HG02759 (cell line): ENCODE data around the gene CHM.
"Not testable (repeated sequence)": the region's sequence is repeated elsewhere in the genome, so short reads cannot be mapped to it uniquely, and the experiment has no call there.

Source experiments
- ATAC-seq: cut with Tn5 transposase; IDR thresholded peaks from one replicate; pipeline ENCODE4 v1.9.1; 2021; ENCODE audit warnings: mild to moderate bottlenecking, moderate library complexity; ENCODE audit not compliant: unreplicated experiment

CHM gene

DNA sequence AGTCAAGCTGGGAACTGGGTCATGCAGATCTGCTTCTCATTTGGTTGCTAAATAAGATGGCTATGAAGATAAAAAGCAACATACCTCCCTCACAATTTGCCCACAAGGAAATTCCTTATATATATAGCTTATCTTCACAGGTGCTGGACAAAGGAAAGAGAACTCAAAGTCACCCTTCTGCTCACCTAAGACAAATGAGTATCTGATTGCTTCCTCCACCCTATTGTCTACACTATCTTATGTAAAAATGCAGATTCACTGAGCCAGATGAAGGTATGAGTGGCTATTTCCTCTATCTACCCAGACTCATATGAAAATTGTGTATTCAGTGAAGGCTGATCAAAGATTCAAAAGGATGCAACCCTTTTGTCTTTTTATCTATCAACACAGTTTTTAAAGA, 50.8 kb downstream of the CHM start:
- ATAC-seq = no peak

DNA sequence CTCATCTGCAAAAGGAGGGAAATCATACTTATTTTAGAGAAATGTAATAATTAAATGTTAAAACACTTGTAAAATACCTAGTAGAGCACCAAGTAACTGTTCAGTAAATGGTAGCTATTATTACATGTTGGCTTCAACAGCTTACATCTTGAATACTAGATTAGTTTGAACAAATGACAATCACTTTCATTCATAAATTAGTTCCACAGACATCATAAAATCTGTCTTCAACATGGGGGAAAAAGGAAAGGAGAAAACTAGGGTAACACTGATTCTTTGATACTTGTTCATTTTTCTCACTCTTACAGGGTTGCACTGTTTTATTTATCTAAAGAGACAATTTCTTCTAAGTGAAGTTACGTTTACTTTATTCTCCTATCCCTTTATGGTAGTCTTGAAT, 51.7 kb downstream of the CHM start:
- no peak for ATAC-seq

DNA sequence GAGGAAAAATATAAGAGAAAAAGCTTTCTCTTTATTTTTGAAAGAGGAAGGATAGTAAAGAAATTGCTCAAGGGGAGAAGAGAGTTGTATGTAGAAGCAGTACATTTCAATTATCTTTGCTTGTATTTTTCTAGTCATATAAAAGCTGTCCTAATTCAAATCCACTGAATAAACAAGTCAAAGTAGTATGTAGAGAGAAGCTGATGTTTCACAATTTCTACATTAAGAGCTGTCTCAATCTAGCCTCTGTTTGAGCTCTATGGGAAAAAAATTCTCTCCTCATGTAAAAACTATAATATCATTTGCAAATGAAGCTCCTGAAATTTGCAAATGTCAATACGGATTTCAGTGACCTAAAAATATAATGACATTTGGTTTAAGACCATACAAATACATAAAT, 52.6 kb downstream of the CHM start:
- no peak for ATAC-seq

DNA sequence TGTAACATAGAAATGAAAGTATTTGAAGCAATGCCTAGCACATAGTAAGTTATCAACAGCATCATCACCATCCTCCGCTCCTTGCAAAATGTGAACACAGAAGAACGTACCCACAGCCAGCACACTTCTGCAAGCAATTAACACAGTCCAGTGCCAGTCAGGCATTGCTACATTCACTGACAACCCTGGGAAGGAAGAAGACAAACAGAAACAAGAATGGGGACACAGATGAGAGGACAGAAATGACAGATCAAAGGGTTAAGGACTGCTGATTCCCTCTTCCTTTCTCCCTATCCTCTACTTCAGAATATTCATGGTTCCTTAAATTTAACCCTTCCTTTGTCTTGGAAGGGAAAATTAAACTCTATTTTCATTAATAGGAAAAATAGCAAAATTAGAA, 53.1 kb downstream of the CHM start:
- no peak for ATAC-seq

DNA sequence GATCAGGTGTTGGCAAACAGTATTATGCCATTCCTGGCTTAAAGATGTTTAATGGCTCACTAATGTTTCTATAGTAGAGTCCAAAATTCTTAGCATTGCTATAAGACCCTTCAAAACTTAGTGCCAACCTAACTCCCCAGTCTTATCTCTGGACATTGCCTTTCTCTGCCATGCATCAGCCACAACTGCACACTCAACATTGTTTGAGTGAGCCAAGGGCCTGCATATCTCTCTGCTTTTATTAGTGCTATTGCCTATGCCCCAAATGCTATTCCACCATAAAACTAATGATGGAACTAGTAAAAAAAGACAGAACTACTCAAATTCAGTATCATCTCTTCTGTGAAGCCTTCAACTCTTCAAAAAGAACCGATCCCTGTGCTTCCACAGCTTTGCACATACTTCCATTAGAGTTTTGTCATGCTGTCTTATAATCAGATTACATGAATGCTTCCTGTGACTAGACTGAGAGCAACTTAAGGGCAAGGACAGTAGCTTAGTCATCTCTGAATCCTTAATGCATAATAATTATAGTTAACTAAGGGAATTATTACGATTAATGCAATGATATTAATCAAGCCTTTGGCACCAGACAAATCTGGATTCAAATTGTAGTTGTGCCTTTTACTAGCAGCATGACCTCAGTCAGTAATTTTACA, 53.7 kb downstream of the CHM start:
- ATAC-seq = no peak

DNA sequence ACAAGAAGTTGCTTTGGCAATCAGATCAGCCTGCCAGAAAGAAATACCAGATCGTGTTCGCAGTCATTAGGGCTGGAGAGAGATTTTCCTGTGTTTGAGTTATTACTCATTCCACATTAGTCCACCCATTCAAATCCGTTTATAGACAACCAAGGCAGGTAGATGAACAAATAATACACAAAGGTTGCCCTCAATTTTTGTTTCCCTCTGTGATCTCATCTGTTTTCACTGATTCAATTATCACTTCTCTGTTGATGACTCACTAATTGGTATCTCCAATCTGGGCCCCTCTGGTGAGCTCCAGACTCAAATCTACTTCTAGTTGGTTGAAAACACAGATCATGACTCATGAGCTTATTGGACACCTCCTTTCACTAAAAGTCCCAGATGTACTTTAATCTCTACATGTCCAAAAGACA, 54.5 kb downstream of the CHM start:
- no peak for ATAC-seq

DNA sequence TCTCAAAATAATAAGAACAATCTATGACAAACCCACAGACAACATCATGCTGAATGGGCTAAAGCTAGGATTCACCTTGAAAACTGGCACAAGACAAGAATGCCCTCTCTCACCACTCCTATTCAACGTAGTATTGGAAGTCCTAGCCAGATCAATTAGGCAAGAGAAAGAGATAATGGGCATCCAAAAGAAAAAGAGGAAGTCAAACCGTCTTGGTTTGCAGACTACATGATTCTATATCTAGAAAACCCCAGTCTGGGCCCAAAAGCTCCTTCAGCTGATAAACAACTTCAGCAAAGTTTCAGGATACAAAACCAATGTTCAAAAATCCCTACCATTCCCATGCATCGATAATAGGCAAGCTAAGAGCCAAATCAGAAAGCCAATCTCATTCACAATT, 59.0 kb downstream of the CHM start:
- no peak for ATAC-seq

DNA sequence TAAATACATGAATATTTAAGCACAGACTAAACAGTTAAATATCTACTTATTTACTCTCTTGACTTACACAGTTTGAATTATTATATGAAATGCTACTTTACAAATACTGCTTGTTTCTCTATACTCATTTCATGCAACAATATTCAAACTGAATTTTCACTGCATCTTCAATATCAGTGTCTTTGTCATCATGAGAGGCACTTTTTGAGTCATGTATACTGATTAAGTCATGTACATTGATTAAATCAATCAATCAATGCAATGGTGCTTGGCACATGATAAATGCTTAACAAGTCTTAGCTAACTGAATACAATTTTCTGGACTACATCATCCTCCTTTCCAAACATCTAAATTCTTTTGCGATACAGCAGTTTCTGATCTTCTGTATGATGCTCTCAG, 67.1 kb downstream of the CHM start:
- ATAC-seq = no peak

DNA sequence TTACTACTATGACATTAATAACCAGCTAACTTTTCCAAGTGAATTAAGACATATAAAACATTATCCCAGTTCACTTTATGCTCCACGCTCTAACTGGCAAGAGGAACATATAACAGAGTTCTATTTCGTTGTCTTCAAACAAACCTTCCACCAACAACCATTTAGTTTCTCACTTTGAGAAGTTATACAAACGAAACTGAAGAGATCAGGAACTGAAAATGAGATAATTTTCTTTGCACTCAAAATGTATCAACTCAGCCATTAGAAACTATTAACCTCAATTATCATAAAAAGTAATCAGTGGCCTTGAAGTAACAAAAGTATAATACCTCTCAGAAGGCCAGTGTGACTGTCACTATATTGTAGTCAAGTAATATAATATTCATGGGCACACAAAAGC, 70.1 kb downstream of the CHM start:
- peak; percentile 88 for ATAC-seq

DNA sequence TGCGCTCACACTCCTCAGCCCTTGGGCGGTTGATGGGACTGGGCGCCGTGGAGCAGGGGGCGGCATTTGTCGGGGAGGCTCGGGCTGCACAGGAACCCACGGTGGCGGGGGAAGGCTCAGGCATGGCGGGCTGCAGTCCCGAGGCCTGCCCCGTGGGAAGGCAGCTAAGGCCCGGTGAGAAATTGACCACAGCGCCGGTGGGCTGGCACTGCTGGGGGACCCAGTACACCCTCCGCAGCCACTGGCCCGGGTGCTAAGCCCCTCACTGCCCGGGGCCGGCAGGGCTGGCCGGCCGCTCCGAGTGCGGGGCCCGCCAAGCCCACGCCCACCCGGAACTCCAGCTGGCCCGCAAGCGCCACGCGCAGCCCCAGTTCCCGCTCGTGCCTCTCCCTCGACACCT, 75.0 kb downstream of the CHM start:
- ATAC-seq = not testable (repeated sequence)

DNA sequence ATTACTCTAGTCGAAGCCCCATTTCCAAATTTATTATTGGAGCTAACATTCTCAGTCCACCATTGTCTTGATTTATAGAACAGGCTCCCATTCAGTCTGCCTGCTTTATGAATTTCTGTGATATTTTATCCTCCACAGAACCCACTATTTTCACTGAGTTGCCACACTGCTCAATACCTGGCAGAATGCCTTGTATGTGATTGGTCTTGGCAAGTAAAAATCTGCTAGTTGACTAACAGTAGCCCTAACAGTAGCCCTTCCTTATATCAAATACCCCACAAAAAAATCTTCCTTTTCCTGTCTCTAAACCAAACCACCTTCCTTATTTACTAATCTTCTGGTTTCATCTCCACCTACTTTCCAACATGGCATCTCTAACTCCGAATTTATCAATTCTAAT, 82.6 kb downstream of the CHM start:
- no peak for ATAC-seq

DNA sequence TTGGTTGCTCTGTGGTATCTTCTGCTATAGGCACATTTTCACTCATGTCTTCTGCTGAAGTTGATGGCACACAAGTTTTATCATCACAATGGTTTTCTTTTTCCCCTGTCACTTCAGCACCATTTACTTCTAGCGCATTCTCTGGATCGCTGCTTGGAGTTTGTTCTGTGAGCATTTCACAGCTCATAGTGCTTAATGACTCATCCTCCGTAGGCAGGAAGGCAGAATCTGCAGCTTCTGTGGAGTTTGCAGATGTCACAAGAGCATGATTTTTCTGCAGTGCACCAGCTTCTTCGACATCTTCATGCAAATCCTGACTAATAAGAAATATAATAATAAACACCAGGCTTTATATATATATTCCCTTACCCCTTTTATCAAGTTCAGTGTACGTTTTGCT, 83.6 kb downstream of the CHM start:
- ATAC-seq = no peak

DNA sequence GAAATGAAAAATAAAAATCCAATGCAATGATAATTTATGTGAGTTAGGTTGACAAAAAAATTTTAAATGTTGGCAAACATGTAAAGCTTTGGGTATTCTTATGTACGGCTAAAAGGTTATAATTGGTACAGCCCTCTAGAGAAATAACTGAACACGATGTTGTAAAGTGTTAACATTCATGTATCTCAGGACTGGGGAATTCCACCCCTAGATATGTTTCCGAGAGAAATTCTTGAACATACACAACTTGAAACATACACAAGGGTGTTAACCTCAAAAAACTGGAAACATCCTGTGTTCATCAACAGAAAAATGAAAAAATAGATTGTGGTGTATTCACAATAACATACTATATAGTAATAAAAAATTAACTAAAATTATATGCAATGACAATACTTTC, 91.8 kb downstream of the CHM start:
- no peak for ATAC-seq

DNA sequence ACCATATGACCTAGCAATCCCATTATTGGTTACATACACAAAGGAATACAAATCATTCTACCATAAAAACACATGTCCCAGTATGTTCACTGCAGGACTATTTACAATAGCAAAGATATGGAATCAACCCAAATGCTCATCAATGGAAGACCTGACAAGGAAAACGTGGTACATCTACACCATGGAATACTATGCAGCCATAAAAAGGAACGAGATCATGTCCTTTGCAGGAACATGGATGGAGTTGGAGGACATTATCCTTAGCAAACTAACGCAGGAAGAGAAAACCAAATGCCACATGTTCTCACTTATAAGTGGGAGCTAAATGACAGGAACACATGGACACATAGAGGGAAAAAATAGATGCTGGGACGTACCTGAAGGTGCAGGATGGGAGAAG, 102.6 kb downstream of the CHM start:
- not testable (repeated sequence) for ATAC-seq

DNA sequence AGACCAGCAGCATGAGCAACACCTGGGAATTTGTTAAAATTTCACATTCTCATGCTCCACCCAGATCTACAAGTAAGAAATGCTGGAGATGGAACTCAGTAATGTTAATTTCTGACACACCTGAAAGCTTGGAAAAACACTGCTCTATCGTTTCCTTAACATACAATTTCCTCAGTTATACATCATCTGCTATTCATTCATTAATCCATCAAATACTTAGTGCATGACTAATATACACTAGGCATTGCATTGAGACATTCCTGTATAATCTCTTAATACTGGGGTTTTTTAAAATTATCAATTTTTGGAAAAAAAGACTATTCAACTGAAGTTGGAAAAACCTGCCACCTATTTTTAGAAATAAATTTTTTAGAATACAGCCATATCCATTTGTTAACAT, 106.1 kb downstream of the CHM start:
- ATAC-seq = no peak

DNA sequence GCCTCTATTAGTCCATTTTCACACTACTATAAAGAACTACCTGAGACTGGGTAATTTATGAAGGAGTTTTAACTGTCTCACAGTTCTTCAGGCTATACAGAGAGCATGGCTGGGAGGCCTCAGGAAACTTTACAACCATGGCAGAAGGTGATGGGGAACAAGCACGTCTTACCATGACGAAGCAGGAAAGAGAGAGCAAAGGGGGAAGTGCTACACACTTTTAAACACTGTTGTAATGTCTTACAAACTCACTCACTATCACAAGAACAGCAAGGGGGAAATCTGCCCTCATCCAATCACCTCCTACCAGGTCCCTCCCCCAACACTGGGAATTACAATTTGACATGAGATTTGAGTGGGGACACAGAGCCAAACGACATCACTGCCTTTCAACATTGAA, 107.4 kb downstream of the CHM start:
- not testable (repeated sequence) for ATAC-seq

DNA sequence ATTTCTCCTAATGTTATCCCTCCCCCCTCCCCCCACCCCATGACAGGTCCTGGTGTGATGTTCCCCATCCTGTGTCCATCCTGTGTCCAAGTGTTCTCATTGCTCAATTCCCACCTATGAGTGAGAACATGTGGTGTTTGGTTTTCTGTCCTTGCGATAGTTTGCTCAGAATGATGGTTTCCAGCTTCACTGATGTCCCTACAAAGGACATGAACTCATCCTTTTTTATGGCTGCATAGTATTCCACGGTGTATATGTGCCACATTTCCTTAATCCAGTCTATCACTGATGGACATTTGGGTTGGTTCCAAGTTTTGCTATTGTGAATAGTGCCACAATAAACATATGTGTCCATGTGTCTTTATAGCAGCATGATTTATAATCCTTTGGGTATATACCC, 113.0 kb downstream of the CHM start:
- not testable (repeated sequence) for ATAC-seq

DNA sequence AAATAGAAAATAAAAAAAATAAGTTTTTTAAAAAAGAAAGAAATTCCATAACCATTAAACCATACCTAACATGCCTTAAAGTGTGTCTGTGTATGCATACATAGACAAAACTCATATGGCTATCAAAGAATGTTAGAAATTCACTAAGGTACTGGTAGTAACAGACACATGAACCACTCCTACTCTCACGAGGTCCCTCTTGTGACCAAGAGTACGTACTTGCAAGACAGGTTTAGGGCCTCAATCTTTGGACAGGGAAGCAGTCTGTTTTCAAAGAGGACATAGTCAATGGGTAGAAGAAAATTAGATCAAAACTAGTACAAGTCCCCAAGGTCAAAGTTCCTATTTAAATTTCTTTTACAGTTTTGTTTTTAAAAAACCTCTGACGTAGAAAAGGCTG, 117.3 kb downstream of the CHM start:
- ATAC-seq = no peak

DNA sequence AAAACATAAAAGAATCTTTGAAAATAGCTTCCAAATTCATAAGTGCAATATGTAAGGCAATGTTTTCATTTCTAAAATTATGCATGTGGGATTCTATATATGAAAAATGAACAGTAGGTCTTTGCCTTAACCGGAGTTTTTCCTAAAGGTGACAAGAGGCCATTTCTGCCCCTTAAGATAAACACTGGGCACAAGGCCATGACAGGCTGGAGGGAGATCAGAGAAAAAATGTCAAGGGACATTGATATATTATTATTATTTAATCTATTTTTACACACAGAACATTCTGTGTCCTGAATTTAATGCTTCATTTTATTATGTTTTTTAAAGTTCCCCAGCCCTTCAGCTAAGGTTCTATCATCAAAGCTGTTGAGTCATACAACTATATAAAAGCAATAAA, 118.8 kb downstream of the CHM start:
- no peak for ATAC-seq

DNA sequence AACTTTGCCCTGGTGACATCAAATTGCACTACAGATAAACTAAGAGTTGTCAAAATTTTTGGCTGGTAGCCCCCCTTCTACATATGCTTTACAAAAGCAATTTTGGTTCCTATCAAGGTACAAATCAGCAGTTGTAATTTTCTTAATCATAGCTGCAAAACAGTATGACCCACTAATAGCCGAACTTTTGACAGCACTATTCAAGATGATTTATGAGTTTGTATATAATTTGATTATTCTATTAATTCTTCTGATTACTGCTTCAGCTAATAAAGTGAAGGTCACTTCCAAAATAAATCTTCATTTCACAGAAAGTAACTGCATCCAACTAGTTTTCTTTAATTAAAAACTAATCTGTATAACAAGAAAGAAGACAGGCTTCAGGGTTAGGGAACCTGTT, 119.6 kb downstream of the CHM start:
- no peak for ATAC-seq

DNA sequence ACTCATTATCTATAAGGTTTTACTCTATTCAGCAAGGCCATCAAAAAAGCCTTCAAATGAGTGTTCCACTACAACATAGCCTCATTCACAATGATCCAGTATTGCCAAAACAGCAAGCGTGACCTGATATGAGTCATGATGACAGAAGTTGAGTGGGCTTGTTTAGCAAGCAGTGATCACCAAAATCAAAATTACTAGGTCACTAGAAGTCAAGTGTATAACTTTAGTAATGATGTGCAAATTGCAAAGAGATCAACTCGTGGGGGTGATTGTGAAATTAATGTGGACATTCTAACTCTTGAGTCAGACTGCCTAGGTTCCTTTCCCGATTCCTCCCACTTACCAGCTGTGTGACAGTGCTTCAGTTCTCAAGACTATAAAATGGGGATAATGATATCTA, 124.5 kb downstream of the CHM start:
- ATAC-seq = no peak

DNA sequence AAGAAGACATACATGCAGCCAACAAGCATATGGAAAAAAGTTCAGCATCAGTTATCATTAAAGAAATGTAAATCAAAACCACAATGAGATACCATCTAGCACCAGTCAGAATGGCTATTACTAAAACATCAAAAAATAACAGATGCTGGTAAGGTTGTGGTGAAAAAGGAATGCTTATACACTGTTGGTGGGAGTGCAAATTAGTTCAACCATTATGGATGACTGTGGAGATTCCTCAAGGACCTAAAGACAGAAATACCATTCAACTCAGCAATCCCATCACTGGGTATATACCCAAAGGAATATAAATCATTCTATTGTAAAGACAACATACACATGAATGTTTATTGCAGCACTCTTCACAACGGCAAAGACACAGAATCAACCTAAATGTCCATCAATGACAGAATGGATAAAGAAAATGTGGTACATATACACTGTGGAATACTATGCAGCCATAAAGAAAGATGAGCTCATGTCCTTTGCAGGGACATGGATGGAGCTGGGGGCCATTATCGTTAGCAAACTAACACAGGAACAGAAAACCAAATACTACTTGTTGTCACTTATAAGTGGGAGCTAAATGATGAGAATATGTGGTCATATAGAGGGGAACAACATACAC, 130.6 kb downstream of the CHM start:
- ATAC-seq = not testable (repeated sequence)

DNA sequence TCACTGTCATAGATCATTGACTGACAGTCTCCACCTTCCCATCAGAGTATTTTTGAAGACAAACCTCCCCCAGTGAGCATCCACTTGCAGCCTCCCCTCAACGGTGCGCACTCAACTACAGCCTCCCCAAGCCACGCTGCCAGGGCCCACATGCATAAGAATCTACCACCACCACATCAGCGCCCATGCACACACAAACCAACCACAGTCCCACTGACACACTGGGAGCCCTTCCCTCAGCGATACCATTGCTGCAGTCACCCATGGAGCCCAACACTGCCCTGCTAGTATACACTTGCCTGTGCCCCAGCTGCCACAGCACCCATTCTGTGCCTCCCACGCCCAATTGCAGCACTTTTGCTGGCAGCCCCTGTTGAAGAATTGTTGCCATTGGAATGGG, 132.9 kb downstream of the CHM start:
- no peak for ATAC-seq
